HCT116 (cell line): ENCODE results near the gene LEO1. TPM values are rescaled to one million over a fixed set of nuclear protein-coding genes. Genes with fewer than 3 reads are reported as not detected.

Experiments used
- ATAC-seq: fragments of 200-7000 bp; cut with Tn5 transposase; 2 replicates; pipeline ENCODE4 v1.9.1; 2020; ENCODE audit warnings: mild to moderate bottlenecking, moderate library complexity
- BruUV-seq: library from RNA; stranded (reverse); fragments of 400-500 nt; replicated peaks from 2 replicates; lab custom pipeline; 2021; lab: Mats Ljungman, UMichigan
- CTCF ChIA-PET: fragments of 300-600 bp; sonication (Branson Sonifier 250); formaldehyde crosslinking; loops from one replicate; lab custom pipeline; 2021; ENCODE audit warnings: antibody characterized with exemption; lab: Charles Lee
- POLR2A ChIA-PET: fragments of 300-600, 350-600 bp; sonication (Branson Sonifier 250); formaldehyde crosslinking; loops from one replicate; lab custom pipeline; 2021; ENCODE audit warnings: antibody characterized with exemption; lab: Charles Lee
- RAD21 ChIA-PET, 2 experiments: fragments of 300-600 bp; sonication (Branson Sonifier 250); formaldehyde crosslinking; loops; one replicate each; lab custom pipeline; 2023; ENCODE audit warnings: low total read pairs in 2 of 2; ENCODE audit not compliant: uncharacterized antibody in 2 of 2, unreplicated experiment in 2 of 2, low non-redundant PET in 1 of 2; lab: Charles Lee
- DNase-seq: peaks from one replicate; pipeline ENCODE4 v3.0.0-alpha.2; 2010; ENCODE audit warnings: low read depth, low spot score
- H2AFZ ChIP-seq: fragments of 200-600 bp; shearing (Covaris generic), sonication (generic); 2 replicates; pipeline ENCODE4 v1.6.1; 2017; ENCODE audit warnings: low read depth, mixed run types, mixed read lengths, antibody characterized with exemption, low read length; ENCODE audit not compliant: poor library complexity, severe bottlenecking
- H3K27ac ChIP-seq: 2 replicates; pipeline ENCODE4 v1.5.1; 2012; ENCODE audit warnings: low read depth, low read length
- H3K27me3 ChIP-seq: fragments of 200-600 bp; sonication (generic); 2 replicates; pipeline ENCODE4 v1.6.1; 2016; ENCODE audit warnings: mixed run types, low read length, mixed read lengths; ENCODE audit not compliant: insufficient read depth
- H3K36me3 ChIP-seq, 2 experiments: fragments of 200-500 bp in 1 of 2; fragments of 200-600 bp in 1 of 2; sonication (Bioruptor generic) in 1 of 2; sonication (generic) in 1 of 2; 2 replicates each; pipeline versions ENCODE4 v1.5.1 to v1.6.1; 2014 to 2016; ENCODE audit warnings: low read length in 2 of 2, inconsistent platforms in 1 of 2, mixed read lengths in 1 of 2, mixed run types in 1 of 2; ENCODE audit not compliant: insufficient read depth in 2 of 2, control insufficient read depth in 1 of 2
- H3K4me1 ChIP-seq, 2 experiments: fragments of 200-600 bp in 1 of 2; sonication (generic) in 1 of 2; 2 replicates each; pipeline versions ENCODE4 v1.5.1 to v1.6.1; 2012 to 2017; ENCODE audit warnings: low read length in 2 of 2, inconsistent platforms in 1 of 2, mild to moderate bottlenecking in 1 of 2, mixed read lengths in 1 of 2, mixed run types in 1 of 2, moderate library complexity in 1 of 2; ENCODE audit not compliant: insufficient read depth in 2 of 2, control insufficient read depth in 1 of 2
- H3K4me2 ChIP-seq: fragments of 200-600 bp; sonication (generic); 2 replicates; pipeline ENCODE4 v1.6.1; 2017; ENCODE audit warnings: mixed run types, low read length, mixed read lengths
- H3K4me3 ChIP-seq, 2 experiments: fragments of 200-600 bp in 1 of 2; sonication (generic) in 1 of 2; replicated peaks in 1 of 2; 2 replicates each; pipeline ENCODE4 v1.5.1; 2011 to 2016; ENCODE audit warnings: low read length in 2 of 2, control low read depth in 1 of 2, low read depth in 1 of 2, mild to moderate bottlenecking in 1 of 2, mixed read lengths in 1 of 2, mixed run types in 1 of 2
- H3K79me2 ChIP-seq: fragments of 200-600 bp; sonication (generic); 2 replicates; pipeline ENCODE4 v1.6.1; 2017; ENCODE audit warnings: mild to moderate bottlenecking, mixed run types, low read length, moderate library complexity, mixed read lengths; ENCODE audit not compliant: insufficient read depth
- H3K9ac ChIP-seq: fragments of 200-600 bp; sonication (generic); 2 replicates; pipeline ENCODE4 v1.6.1; 2016; ENCODE audit warnings: low read length, mixed read lengths
- H3K9me2 ChIP-seq: fragments of 200-600 bp; sonication (generic), shearing (Covaris generic); 2 replicates; pipeline ENCODE4 v1.6.1; 2017; ENCODE audit warnings: mixed run types, mild to moderate bottlenecking, moderate library complexity; ENCODE audit not compliant: insufficient read depth
- H3K9me3 ChIP-seq, 2 experiments: fragments of 200-500 bp in 1 of 2; fragments of 200-600 bp in 1 of 2; sonication (Bioruptor generic) in 1 of 2; sonication (generic) in 1 of 2; 2 replicates each; pipeline ENCODE4 v1.6.1; 2014 to 2017; ENCODE audit warnings: low read length in 2 of 2, mixed read lengths in 2 of 2, inconsistent platforms in 1 of 2, low read depth in 1 of 2, mild to moderate bottlenecking in 1 of 2, mixed run types in 1 of 2, moderate library complexity in 1 of 2; ENCODE audit not compliant: control insufficient read depth in 1 of 2, insufficient read depth in 1 of 2
- H4K20me1 ChIP-seq: fragments of 200-600 bp; sonication (generic), shearing (Covaris generic); 2 replicates; pipeline ENCODE4 v1.6.1; 2017; ENCODE audit warnings: mixed run types, mild to moderate bottlenecking, moderate library complexity; ENCODE audit not compliant: insufficient read depth
- CEBPB ChIP-seq: IDR thresholded peaks from 2 replicates; pipeline ENCODE4 v1.6.1; 2012; ENCODE audit warnings: low read depth
- ELF1 ChIP-seq: IDR thresholded peaks from 2 replicates; pipeline ENCODE4 v1.6.1; 2012; ENCODE audit warnings: low read depth, borderline replicate concordance
- EZH2 ChIP-seq: fragments of 200-600 bp; sonication (generic); IDR thresholded peaks from 2 replicates; pipeline ENCODE4 v1.6.1; 2017; ENCODE audit warnings: antibody characterized with exemption, mixed run types
- EZH2phosphoT487 ChIP-seq: fragments of 200-600 bp; IDR thresholded peaks from 2 replicates; pipeline ENCODE4 v1.6.1; 2018; ENCODE audit warnings: antibody characterized with exemption, borderline replicate concordance
- FOSL1 ChIP-seq: IDR thresholded peaks from 2 replicates; pipeline ENCODE4 v1.6.1; 2012; ENCODE audit warnings: low read depth
- JUND ChIP-seq: IDR thresholded peaks from 2 replicates; pipeline ENCODE4 v1.6.1; 2012
- POLR2A ChIP-seq: IDR thresholded peaks from 2 replicates; pipeline ENCODE4 v1.7.0; 2011; ENCODE audit warnings: borderline replicate concordance; ENCODE audit not compliant: insufficient read depth, insufficient read length; ENCODE audit errors: extremely low read depth
- POLR2AphosphoS5 ChIP-seq: IDR thresholded peaks from 2 replicates; pipeline ENCODE4 v1.6.1; 2011; ENCODE audit warnings: mild to moderate bottlenecking, low read depth, low read length, moderate library complexity
- RAD21 ChIP-seq: IDR thresholded peaks from 2 replicates; pipeline ENCODE4 v1.6.1; 2012; ENCODE audit warnings: low read depth, mild to moderate bottlenecking
- SP1 ChIP-seq: IDR thresholded peaks from 2 replicates; pipeline ENCODE4 v1.6.1; 2012; ENCODE audit warnings: low read depth
- SRF ChIP-seq: IDR thresholded peaks from 2 replicates; pipeline ENCODE4 v1.6.1; 2012; ENCODE audit warnings: low read depth
- TCF7L2 ChIP-seq: IDR thresholded peaks from 2 replicates; pipeline ENCODE4 v1.7.0; 2011; ENCODE audit warnings: borderline replicate concordance, inconsistent platforms; ENCODE audit not compliant: insufficient read depth, insufficient read length; ENCODE audit errors: extremely low read depth
- YY1 ChIP-seq: IDR thresholded peaks from 2 replicates; pipeline ENCODE4 v1.6.1; 2011; ENCODE audit warnings: low read length, low read depth, moderate library complexity, mild to moderate bottlenecking; ENCODE audit not compliant: insufficient replicate concordance; ENCODE audit errors: extremely low read depth
- ZNF274 ChIP-seq: fragments of 200-500 bp; sonication (Bioruptor generic); IDR thresholded peaks from 2 replicates; pipeline ENCODE4 v1.6.1; 2014; ENCODE audit warnings: mild to moderate bottlenecking, low read depth, low read length, inconsistent platforms
- intact Hi-C: fragments of 100-400 bp; cut with micrococcal nuclease; formaldehyde crosslinking; loops from 2 replicates; pipeline ENCODE4 v1.10.0; 2022
- total RNA-seq: library from RNA; stranded (reverse); gene quantifications from one replicate; pipeline ENCODE4 v1.2.1, GENCODE V29; 2021; ENCODE audit not compliant: unreplicated experiment
- TF ChIP-seq, protein P1 (sequence below): IDR thresholded peaks from 2 replicates; pipeline ENCODE4 v1.6.1; 2012
- TF ChIP-seq, protein P2 (sequence below): IDR thresholded peaks from 2 replicates; pipeline ENCODE4 v1.6.1; 2012
- TF ChIP-seq, protein P3 (sequence below), 3 experiments: fragments of 200-600 bp in 1 of 3; sonication (generic) in 1 of 3; IDR thresholded peaks in 2 of 3; conservative IDR thresholded peaks in 1 of 3; 2 replicates each; pipeline ENCODE4 v1.5.1; 2012 to 2017; ENCODE audit warnings: low read depth in 2 of 3, low read length in 2 of 3, antibody characterized with exemption in 1 of 3, borderline replicate concordance in 1 of 3, control low read depth in 1 of 3, mild to moderate bottlenecking in 1 of 3, mixed read lengths in 1 of 3, mixed run types in 1 of 3, moderate library complexity in 1 of 3; ENCODE audit not compliant: insufficient read depth in 1 of 3

The LEO1 gene
- total RNA-seq, 1 experiment from 2014 or later = 27.8 TPM

DNA sequence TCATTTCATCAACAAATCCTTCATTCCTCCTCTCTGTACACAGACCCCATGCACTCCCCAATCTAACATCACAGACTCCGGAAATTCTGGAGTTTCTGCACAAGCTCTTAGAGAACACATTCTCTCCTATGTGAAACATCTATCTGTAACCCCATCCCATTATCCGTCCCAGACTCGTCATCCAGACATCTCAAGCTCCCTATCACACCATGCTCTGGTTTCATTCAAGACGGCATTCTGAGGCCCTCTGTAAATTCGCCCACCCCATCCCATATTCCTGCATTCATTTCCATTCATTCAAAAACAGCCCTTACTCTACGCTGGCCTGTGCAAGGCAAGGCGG, 575 bp downstream of the LEO1 start:
- TF ChIP-seq EZH2phosphoT487 (no peak), TCF7L2 (no peak), FOSL1 (no peak), POLR2A (no peak), SP1 (no peak), ELF1 (no peak), POLR2AphosphoS5 (no peak), SRF (no peak), ZNF274 (no peak), YY1 (no peak), RAD21 (no peak), EZH2 (no peak), CEBPB (no peak), JUND (no peak)
- TF ChIP-seq, protein P1, sequence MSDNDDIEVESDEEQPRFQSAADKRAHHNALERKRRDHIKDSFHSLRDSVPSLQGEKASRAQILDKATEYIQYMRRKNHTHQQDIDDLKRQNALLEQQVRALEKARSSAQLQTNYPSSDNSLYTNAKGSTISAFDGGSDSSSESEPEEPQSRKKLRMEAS = no peak
- TF ChIP-seq, protein P2, sequence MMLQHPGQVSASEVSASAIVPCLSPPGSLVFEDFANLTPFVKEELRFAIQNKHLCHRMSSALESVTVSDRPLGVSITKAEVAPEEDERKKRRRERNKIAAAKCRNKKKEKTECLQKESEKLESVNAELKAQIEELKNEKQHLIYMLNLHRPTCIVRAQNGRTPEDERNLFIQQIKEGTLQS = no peak
- TF ChIP-seq, protein P3, sequence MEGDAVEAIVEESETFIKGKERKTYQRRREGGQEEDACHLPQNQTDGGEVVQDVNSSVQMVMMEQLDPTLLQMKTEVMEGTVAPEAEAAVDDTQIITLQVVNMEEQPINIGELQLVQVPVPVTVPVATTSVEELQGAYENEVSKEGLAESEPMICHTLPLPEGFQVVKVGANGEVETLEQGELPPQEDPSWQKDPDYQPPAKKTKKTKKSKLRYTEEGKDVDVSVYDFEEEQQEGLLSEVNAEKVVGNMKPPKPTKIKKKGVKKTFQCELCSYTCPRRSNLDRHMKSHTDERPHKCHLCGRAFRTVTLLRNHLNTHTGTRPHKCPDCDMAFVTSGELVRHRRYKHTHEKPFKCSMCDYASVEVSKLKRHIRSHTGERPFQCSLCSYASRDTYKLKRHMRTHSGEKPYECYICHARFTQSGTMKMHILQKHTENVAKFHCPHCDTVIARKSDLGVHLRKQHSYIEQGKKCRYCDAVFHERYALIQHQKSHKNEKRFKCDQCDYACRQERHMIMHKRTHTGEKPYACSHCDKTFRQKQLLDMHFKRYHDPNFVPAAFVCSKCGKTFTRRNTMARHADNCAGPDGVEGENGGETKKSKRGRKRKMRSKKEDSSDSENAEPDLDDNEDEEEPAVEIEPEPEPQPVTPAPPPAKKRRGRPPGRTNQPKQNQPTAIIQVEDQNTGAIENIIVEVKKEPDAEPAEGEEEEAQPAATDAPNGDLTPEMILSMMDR (IDR thresholded peaks at IDR 0.05 in 2 of 3, conservative IDR thresholded peaks at IDR 0.05 in 1 of 3; ENCODE audit: borderline replicate concordance in 1 of 3, insufficient read depth in 1 of 3, low read depth in 2 of 3, low read length in 2 of 3) = no peak
- Histone ChIP-seq H3K27me3 (no peaks in the 10 kb centered on the region), H3K4me2 (peak overlapping the region; percentile 69), H4K20me1 (no peaks in the 10 kb centered on the region), H3K36me3 (peaks cover 0 to 3% of the 10 kb centered on the region in 2 experiments; a peak in 1 of 4 replicates), H3K9ac (peak overlapping the region; percentile 88), H3K27ac (peak overlapping the region; percentile 94), H3K9me3 (no peaks in the 10 kb centered on the region), H2AFZ (peak overlapping the region; percentile 92), H3K4me1 (peaks cover 9 to 10% of the 10 kb centered on the region in 2 experiments; a peak in 3 of 4 replicates), H3K9me2 (no peaks in the 10 kb centered on the region), H3K79me2 (peaks cover 52% of the 10 kb centered on the region), H3K4me3 (peak overlapping the region; percentile 91 to 99)
- no peak for DNase-seq
- ChIA-PET POLR2A (interaction anchor here (0.6 to 1.2 kb wide), 8 partner anchors 10 to 279 kb away, joined by 3 to 4 read pairs (median 3); no protein-coding TSS in a partner anchor), CTCF (interaction anchor here (1.3 kb wide), 1 partner anchor 108 kb away, joined by 3 read pairs; no protein-coding TSS in a partner anchor), RAD21 (no interaction called here)
- intact Hi-C loops = no loop called here
- BruUV-seq = no TSS peak
- ATAC-seq = no peak
